Chondrocyte (in vitro differentiated cells): ENCODE results near the gene WDR87. TPM values are rescaled to one million over a fixed set of nuclear protein-coding genes. Genes with fewer than 3 reads are reported as not detected.
"Not testable (repeated sequence)": the region's sequence is repeated elsewhere in the genome, so short reads cannot be mapped to it uniquely, and the experiment has no call there.

ENCODE experiments used
- DNase-seq: peaks from one replicate; pipeline ENCODE4 v3.0.0; 2021; ENCODE audit warnings: mixed read lengths, low spot score
- H3K27ac Mint-ChIP-seq: one replicate; pipeline ENCODE4 v1.8.0; 2021; ENCODE audit warnings: mild to moderate bottlenecking, moderate library complexity, mixed read lengths; ENCODE audit not compliant: unreplicated experiment
- H3K27me3 Mint-ChIP-seq: 2 replicates; pipeline ENCODE4 v1.8.0; 2021; ENCODE audit warnings: low read depth, mixed read lengths
- H3K36me3 Mint-ChIP-seq: 2 replicates; pipeline ENCODE4 v1.8.0; 2021; ENCODE audit warnings: low read depth, mixed read lengths
- H3K4me1 Mint-ChIP-seq: 2 replicates; pipeline ENCODE4 v1.8.0; 2021; ENCODE audit warnings: low read depth, mild to moderate bottlenecking, mixed read lengths
- H3K4me3 Mint-ChIP-seq: one replicate; pipeline ENCODE4 v1.8.0; 2021; ENCODE audit warnings: mild to moderate bottlenecking, moderate library complexity, mixed read lengths; ENCODE audit not compliant: unreplicated experiment
- H3K9me3 Mint-ChIP-seq: 2 replicates; pipeline ENCODE4 v1.8.0; 2021; ENCODE audit warnings: low read depth, mixed read lengths
- total RNA-seq: library from RNA; stranded (reverse); gene quantifications from 3 replicates; pipeline ENCODE4 v1.2.1, GENCODE V29; 2021
- TF ChIP-seq, protein P1 (sequence below): fragments of 200-600 bp; sonication (generic); IDR thresholded peaks from 2 replicates; pipeline ENCODE4 v1.5.0; 2021; ENCODE audit warnings: antibody characterized with exemption, mild to moderate bottlenecking, moderate library complexity

WDR87 gene
- total RNA-seq, 1 donor from 2014 or later = not detected

DNA sequence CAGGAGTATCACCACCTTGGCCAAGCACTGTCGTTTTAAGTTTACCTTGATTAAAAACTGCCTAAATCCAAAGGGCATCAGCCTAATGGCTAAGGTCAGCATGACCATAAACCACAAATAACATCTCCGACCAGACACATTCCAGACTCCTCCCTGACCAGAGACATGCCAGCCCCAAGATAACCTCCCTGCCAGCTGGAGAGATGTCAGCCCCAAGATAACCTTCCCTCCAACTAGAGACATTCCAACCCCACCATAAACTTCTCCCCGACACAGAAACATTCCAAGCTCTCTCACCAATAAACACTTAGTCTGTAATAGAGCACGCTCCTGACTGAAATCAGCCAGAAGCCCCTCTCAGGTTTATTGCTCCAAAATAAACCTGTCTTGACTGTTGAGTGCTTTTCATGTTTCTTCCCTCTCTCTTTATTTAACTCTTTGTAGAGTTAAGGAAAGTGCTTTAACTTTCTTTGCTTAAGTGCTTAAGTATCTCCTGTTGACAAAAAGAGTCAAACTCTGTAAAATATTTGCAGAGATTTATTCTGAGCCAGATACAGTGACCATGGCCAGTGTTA is 36.5 kb downstream of the WDR87 start:
- TF ChIP-seq, protein P1, sequence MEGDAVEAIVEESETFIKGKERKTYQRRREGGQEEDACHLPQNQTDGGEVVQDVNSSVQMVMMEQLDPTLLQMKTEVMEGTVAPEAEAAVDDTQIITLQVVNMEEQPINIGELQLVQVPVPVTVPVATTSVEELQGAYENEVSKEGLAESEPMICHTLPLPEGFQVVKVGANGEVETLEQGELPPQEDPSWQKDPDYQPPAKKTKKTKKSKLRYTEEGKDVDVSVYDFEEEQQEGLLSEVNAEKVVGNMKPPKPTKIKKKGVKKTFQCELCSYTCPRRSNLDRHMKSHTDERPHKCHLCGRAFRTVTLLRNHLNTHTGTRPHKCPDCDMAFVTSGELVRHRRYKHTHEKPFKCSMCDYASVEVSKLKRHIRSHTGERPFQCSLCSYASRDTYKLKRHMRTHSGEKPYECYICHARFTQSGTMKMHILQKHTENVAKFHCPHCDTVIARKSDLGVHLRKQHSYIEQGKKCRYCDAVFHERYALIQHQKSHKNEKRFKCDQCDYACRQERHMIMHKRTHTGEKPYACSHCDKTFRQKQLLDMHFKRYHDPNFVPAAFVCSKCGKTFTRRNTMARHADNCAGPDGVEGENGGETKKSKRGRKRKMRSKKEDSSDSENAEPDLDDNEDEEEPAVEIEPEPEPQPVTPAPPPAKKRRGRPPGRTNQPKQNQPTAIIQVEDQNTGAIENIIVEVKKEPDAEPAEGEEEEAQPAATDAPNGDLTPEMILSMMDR = no peak
- Mint-ChIP-seq H3K9me3 (peaks cover 8% of the 10 kb centered on the region), H3K4me1 (peaks cover 2% of the 10 kb centered on the region), H3K4me3 (no peak overlapping the region), H3K36me3 (no peaks in the 10 kb centered on the region), H3K27me3 (peaks cover 11% of the 10 kb centered on the region), H3K27ac (no peak overlapping the region)
- DNase-seq = no peak

DNA sequence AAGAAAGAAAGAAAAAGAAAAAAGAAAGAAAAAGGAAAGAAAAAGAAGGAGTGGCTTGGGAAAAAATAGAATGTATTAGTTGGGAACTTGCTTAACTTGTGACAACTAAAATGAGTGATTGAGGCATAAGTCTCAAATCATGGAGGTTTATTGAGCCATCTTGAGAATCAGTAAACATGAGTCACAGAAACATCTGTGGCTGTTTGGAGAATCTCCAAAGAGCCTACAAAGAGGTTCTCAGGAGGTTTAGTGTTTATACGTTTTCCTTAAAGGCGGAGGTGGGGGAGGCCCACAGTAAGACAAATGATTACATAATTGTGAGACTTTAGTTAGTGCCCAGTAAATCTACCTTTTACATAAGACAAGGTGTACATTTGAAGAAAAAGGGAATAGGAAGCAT is 38.6 kb downstream of the WDR87 start:
- Mint-ChIP-seq H3K4me3 (no peak overlapping the region), H3K9me3 (peaks cover 8% of the 10 kb centered on the region), H3K4me1 (no peaks in the 10 kb centered on the region), H3K36me3 (no peaks in the 10 kb centered on the region), H3K27me3 (peaks cover 11% of the 10 kb centered on the region), H3K27ac (no peak overlapping the region)
- TF ChIP-seq, protein P1 = no peak
- DNase-seq = no peak

DNA sequence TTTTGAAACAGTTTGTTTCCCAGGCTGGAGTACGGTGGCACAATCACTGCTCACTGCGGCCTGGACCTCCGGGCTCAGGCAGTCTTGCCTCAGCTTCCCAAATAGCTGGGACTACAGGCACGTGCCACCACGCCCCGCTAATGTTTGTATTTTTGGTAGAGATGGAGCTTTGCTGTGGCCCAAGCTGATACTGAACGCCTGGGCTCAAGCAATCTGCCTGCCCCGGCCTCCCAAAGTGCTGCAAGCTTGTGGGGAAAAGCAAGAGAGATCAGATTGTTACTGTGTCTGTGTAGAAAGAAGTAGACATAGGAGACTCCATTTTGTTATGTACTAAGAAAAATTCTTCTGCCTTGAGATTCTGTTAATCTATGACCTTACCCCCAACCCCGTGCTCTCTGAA is 40.5 kb downstream of the WDR87 start:
- H3K4me3 Mint-ChIP-seq, H3K36me3 Mint-ChIP-seq, H3K9me3 Mint-ChIP-seq, H3K4me1 Mint-ChIP-seq, DNase-seq, H3K27ac Mint-ChIP-seq: not testable (repeated sequence)
- H3K27me3 Mint-ChIP-seq = peaks cover 11% of the 10 kb centered on the region

DNA sequence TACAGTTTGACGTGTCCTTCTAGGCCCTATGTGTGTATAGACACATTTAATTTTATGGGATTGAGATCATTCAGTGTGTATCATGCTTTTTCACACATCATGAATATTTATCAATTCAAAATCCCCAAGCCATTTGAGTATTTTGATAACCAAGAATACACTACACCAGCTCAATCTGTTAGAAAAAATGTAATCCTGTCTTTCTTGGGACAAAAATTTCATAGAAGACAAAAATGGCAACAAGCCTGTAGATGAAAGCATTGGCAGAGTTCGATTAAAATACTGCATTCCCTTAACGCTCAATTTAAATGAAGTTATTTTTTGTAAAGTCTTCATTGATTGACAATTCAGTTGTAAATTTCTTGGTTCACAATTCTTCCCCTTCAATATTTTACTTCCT is 41.9 kb downstream of the WDR87 start:
- Mint-ChIP-seq H3K9me3 (peaks cover under 1% of the 10 kb centered on the region), H3K4me1 (no peaks in the 10 kb centered on the region), H3K27me3 (peaks cover 11% of the 10 kb centered on the region), H3K27ac (no peak overlapping the region), H3K36me3 (no peaks in the 10 kb centered on the region), H3K4me3 (no peak overlapping the region)
- TF ChIP-seq, protein P1 = no peak
- no peak for DNase-seq

DNA sequence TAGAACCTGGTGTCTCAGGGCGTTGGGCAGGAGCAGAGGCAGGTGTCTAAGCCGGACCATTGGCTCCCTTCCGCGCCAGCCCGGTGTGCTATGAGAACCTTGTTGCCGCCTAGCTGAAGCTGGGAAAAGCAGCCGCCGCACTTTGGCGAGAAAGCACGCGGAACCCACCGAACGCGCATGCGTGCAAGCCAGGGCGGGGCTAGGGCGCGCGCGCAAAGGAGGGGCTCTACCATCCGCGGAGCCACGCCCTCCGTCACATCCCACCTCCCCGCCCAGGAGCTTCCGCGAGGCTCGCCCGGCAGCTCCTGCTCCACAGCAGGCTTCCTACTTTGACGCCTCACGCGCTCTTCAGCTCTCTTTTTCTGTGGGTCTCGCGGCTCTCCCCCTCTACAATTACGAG is 51.3 kb downstream of the WDR87 start:
- no peak overlapping the region for H3K4me3 Mint-ChIP-seq
- no peaks in the 10 kb centered on the region for H3K36me3 Mint-ChIP-seq
- H3K4me1 Mint-ChIP-seq = no peaks in the 10 kb centered on the region
- TF ChIP-seq, protein P1 = no peak
- no peaks in the 10 kb centered on the region for H3K27me3 Mint-ChIP-seq
- no peak for DNase-seq
- no peak overlapping the region for H3K27ac Mint-ChIP-seq
- H3K9me3 Mint-ChIP-seq = no peaks in the 10 kb centered on the region

DNA sequence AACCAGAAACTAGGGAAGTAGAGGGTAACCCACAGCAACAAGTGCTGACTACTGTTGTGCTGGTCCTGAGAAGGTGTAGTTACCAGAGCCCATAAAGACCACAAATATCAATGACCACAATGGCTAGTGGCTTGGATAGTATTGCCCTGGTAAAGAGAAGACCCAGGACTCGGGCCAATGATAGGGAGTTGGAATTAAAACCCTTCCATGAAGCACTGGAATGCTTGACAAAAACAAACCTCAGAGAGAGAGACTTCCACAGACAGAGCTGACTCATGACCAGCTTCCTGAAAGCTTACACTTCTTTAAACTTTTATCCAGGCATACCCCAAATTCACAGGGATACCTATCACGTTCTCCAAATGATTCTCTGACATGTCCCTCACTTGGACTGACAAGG is 60.5 kb downstream of the WDR87 start:
- no peak for DNase-seq
- peak overlapping the region; percentile 1 for H3K27ac Mint-ChIP-seq
- H3K36me3 Mint-ChIP-seq = peaks cover 3% of the 10 kb centered on the region
- TF ChIP-seq, protein P1 = no peak
- H3K27me3 Mint-ChIP-seq = no peaks in the 10 kb centered on the region
- H3K9me3 Mint-ChIP-seq = peaks cover 13% of the 10 kb centered on the region
- H3K4me1 Mint-ChIP-seq = peaks cover 9% of the 10 kb centered on the region
- no peak overlapping the region for H3K4me3 Mint-ChIP-seq
